ENCODE results near the gene XBP1.

XBP1 gene

DNA sequence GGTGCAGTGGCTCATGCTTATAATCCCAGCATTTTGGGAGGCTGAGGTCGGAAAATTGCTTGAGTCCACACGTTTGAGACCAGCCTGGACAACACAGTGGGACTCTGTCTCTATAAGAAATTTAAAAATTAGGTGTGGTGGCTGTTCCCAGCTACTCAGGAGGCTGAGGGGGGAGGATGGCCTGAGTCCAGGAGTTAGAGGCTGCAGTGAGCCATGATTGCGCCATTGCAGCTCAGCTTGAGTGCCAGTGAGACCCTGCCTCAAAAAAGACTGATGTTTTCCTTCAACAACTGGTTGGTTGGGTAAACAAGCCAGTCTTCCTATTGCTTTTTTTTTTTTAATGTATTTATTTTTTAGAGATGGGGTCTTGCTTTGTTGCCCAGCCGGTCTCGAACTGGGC, 9.2 kb downstream of the XBP1 start:
- WGBS, 2 experiments (ENCODE audit: insufficient coverage in 2 of 2), result 93 to 97% methylated on average over 3 of the region's 5 CpGs
- Histone ChIP-seq H3K4me1 (ENCODE audit: control insufficient read depth, insufficient read depth, low read length, poor library complexity, severe bottlenecking) (no peaks in the 10 kb centered on the region), H3K36me3 (ENCODE audit: control insufficient read depth, insufficient read depth, low read length) (peaks cover 51% of the 10 kb centered on the region)

DNA sequence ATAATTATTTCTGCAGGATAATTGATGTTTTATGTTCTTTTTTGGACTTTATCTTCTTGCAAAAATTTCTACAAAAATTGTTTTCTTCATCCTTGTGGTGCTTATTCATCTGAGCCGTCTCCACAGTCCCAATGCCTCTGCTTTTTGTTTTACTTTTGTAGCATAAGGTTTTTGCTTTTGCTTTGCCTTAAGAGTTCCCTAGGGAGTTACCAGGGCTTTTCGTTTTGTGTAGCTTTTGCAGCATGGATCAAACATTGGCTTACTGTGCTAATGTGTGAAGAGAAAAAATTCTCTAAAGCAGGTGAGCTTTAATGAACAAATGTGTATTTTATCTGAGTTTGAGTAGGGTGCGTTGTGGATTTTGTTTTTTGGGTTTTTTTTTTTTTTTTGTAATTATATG, 11.8 kb downstream of the XBP1 start:
- 100% methylated on average over 1 of the region's 3 CpGs for WGBS, 2 experiments (ENCODE audit: insufficient coverage in 2 of 2)
- no peak overlapping the region for H3K27ac ChIP-seq (ENCODE audit: low read depth, low read length, severe bottlenecking)

More for the DNA sequence above, 9.2 kb downstream of the XBP1 start:
- Histone ChIP-seq H3K27ac (ENCODE audit: low read depth, low read length, severe bottlenecking) (no peak overlapping the region), H3K4me3 (ENCODE audit: extremely low read depth, insufficient read depth, low read length, poor library complexity, severe bottlenecking) (no peak overlapping the region), H3K9me3 (ENCODE audit: control insufficient read depth, low read length) (no peaks in the 10 kb centered on the region)

GRCh38 chr22:28783786-28784671, 16.3 kb downstream of the XBP1 start:
- Histone ChIP-seq H3K9me3 (ENCODE audit: control insufficient read depth, low read length) (no peaks in the 10 kb centered on the region), H3K36me3 (ENCODE audit: control insufficient read depth, insufficient read depth, low read length) (peaks cover 87% of the 10 kb centered on the region), H3K4me1 (ENCODE audit: control insufficient read depth, insufficient read depth, low read length, poor library complexity, severe bottlenecking) (no peaks in the 10 kb centered on the region), H3K4me3 (ENCODE audit: extremely low read depth, insufficient read depth, low read length, poor library complexity, severe bottlenecking) (no peak overlapping the region), H3K27ac (ENCODE audit: low read depth, low read length, severe bottlenecking) (peak overlapping the region; percentile 70)
- 94 to 95% methylated on average over 2 to 4 of the region's 4 CpGs for WGBS, 2 experiments (ENCODE audit: insufficient coverage in 2 of 2)

More for the DNA sequence above, 11.8 kb downstream of the XBP1 start:
- H3K4me1 ChIP-seq (ENCODE audit: control insufficient read depth, insufficient read depth, low read length, poor library complexity, severe bottlenecking), result no peaks in the 10 kb centered on the region
- no peaks in the 10 kb centered on the region for H3K9me3 ChIP-seq (ENCODE audit: control insufficient read depth, low read length)
- peaks cover 47% of the 10 kb centered on the region for H3K36me3 ChIP-seq (ENCODE audit: control insufficient read depth, insufficient read depth, low read length)
- no peak overlapping the region for H3K4me3 ChIP-seq (ENCODE audit: extremely low read depth, insufficient read depth, low read length, poor library complexity, severe bottlenecking)

DNA sequence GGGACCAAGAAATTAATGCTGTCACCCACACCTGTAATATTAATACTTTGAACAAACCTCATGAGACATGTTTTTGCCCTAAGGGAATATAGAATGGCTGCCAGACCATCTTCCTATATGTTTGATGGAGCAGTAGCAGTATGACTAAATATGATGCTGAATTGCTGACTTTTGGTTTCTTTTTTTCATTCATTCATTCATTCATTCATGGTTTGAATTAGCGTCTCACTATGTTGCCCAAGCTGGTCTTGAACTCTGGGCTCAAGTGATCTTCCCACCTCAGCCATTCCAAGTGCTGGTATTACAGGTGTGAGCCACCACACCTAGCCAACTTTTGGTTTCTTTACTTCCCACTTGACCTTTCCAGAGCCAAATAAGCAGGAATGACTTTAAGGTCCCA, 20.1 kb downstream of the XBP1 start:
- Histone ChIP-seq H3K4me1 (ENCODE audit: control insufficient read depth, insufficient read depth, low read length, poor library complexity, severe bottlenecking) (no peaks in the 10 kb centered on the region), H3K27ac (ENCODE audit: low read depth, low read length, severe bottlenecking) (no peak overlapping the region), H3K4me3 (ENCODE audit: extremely low read depth, insufficient read depth, low read length, poor library complexity, severe bottlenecking) (no peak overlapping the region), H3K36me3 (ENCODE audit: control insufficient read depth, insufficient read depth, low read length) (peaks cover 90% of the 10 kb centered on the region), H3K9me3 (ENCODE audit: control insufficient read depth, low read length) (no peaks in the 10 kb centered on the region)
- 80 to 100% methylated on average over 1 of the region's 1 CpG for WGBS, 2 experiments (ENCODE audit: insufficient coverage in 2 of 2)

- no peaks in the 10 kb centered on the region for H3K4me1 ChIP-seq (ENCODE audit: control insufficient read depth, insufficient read depth, low read length, poor library complexity, severe bottlenecking)
- 87 to 100% methylated on average over 4 of the region's 5 CpGs for WGBS, 2 experiments (ENCODE audit: insufficient coverage in 2 of 2)
- H3K27ac ChIP-seq (ENCODE audit: low read depth, low read length, severe bottlenecking), result no peak overlapping the region
- peaks cover 93% of the 10 kb centered on the region for H3K36me3 ChIP-seq (ENCODE audit: control insufficient read depth, insufficient read depth, low read length)
- no peak overlapping the region for H3K4me3 ChIP-seq (ENCODE audit: extremely low read depth, insufficient read depth, low read length, poor library complexity, severe bottlenecking)
- H3K9me3 ChIP-seq (ENCODE audit: control insufficient read depth, low read length), result no peaks in the 10 kb centered on the region
Measured at GRCh38 chr22:28779833-28780232, 20.5 kb downstream of the XBP1 start.

DNA sequence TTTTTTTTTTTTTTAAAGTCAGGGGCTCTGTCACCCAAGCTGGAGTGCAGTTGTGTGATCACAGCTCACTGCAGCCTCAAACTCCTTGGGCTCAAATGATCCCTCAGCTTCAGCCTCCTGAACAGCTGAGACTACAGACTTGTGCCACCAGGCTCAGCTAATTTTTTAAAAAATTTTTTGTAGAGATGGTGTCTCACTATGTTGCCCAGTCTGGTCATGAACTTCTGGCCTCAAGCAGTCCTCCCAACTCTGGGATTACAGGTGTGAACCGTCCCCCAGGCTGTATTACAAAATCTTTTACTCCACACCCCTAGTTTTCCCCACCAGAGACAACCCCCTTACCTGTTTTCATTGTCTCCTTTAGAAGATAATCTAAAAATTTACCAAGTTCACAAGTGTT, 26.0 kb downstream of the XBP1 start:
- Histone ChIP-seq H3K4me3 (ENCODE audit: extremely low read depth, insufficient read depth, low read length, poor library complexity, severe bottlenecking) (peak overlapping the region; percentile 61), H3K9me3 (ENCODE audit: control insufficient read depth, low read length) (no peaks in the 10 kb centered on the region), H3K36me3 (ENCODE audit: control insufficient read depth, insufficient read depth, low read length) (peaks cover 56% of the 10 kb centered on the region), H3K4me1 (ENCODE audit: control insufficient read depth, insufficient read depth, low read length, poor library complexity, severe bottlenecking) (no peaks in the 10 kb centered on the region), H3K27ac (ENCODE audit: low read depth, low read length, severe bottlenecking) (no peak overlapping the region)
- 100% methylated on average over 1 of the region's 1 CpG for WGBS, 2 experiments (ENCODE audit: insufficient coverage in 2 of 2)

GRCh38 chr22:28773461-28773867, 26.9 kb downstream of the XBP1 start:
- Histone ChIP-seq H3K9me3 (ENCODE audit: control insufficient read depth, low read length) (no peaks in the 10 kb centered on the region), H3K36me3 (ENCODE audit: control insufficient read depth, insufficient read depth, low read length) (peaks cover 47% of the 10 kb centered on the region), H3K27ac (ENCODE audit: low read depth, low read length, severe bottlenecking) (peak overlapping the region; percentile 99), H3K4me1 (ENCODE audit: control insufficient read depth, insufficient read depth, low read length, poor library complexity, severe bottlenecking) (no peaks in the 10 kb centered on the region), H3K4me3 (ENCODE audit: extremely low read depth, insufficient read depth, low read length, poor library complexity, severe bottlenecking) (peak overlapping the region; percentile 61)
- 44 to 46% methylated on average over 4 of the region's 10 CpGs for WGBS, 2 experiments (ENCODE audit: insufficient coverage in 2 of 2)

GRCh38 chr22:28772633-28773460, 27.5 kb downstream of the XBP1 start, which contains the start of gene CCDC117:
TSS of gene CCDC117 (plus strand) at chr22:28772695. CDS start at chr22:28772850, 155 bp downstream.
- Histone ChIP-seq H3K4me3 (ENCODE audit: extremely low read depth, insufficient read depth, low read length, poor library complexity, severe bottlenecking) (peak within 1 kb of the TSS; percentile 61), H3K4me1 (ENCODE audit: control insufficient read depth, insufficient read depth, low read length, poor library complexity, severe bottlenecking) (no peaks in the 10 kb centered on the region), H3K36me3 (ENCODE audit: control insufficient read depth, insufficient read depth, low read length) (peaks cover 41% of the 10 kb centered on the region), H3K27ac (ENCODE audit: low read depth, low read length, severe bottlenecking) (peak within 1 kb of the TSS; percentile 99), H3K9me3 (ENCODE audit: control insufficient read depth, low read length) (no peaks in the 10 kb centered on the region)
- 0% methylated on average over 75 to 77 of the region's 92 CpGs for WGBS, 2 experiments (ENCODE audit: insufficient coverage in 2 of 2)

DNA sequence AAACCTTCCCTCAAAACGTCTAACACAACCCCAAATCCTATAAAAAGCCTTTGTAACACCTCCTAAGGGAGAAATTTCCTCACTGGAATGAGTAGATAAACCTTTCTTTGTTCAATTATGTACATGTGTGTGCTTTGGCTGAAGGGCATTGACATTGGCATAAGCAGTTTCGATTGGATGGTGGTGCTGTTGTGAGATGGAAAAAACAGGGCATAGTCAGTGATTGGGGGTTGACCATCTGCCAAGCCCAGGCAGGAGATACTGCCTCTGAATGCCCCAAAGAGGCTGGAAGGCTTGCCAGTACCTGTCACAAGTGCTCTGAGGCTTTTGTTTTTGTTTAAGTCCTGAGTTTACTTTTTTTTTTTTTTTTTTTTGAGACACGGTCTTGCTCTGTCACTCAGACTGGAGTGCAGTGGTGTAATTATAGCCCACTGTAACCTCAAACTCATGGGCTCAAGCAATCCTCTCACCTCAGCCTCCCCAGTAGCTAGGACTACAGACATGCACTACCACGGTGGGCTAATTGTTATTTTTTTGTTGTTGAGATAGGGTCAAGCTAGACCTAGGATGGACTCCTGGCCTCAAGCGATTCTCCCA, 29.1 kb downstream of the XBP1 start:
- Histone ChIP-seq H3K27ac (ENCODE audit: low read depth, low read length, severe bottlenecking) (no peak overlapping the region), H3K36me3 (ENCODE audit: control insufficient read depth, insufficient read depth, low read length) (peaks cover 25% of the 10 kb centered on the region), H3K4me1 (ENCODE audit: control insufficient read depth, insufficient read depth, low read length, poor library complexity, severe bottlenecking) (no peaks in the 10 kb centered on the region), H3K4me3 (ENCODE audit: extremely low read depth, insufficient read depth, low read length, poor library complexity, severe bottlenecking) (no peak overlapping the region), H3K9me3 (ENCODE audit: control insufficient read depth, low read length) (no peaks in the 10 kb centered on the region)
- WGBS, 2 experiments (ENCODE audit: insufficient coverage in 2 of 2), result 100% methylated on average over 1 to 2 of the region's 5 CpGs

DNA sequence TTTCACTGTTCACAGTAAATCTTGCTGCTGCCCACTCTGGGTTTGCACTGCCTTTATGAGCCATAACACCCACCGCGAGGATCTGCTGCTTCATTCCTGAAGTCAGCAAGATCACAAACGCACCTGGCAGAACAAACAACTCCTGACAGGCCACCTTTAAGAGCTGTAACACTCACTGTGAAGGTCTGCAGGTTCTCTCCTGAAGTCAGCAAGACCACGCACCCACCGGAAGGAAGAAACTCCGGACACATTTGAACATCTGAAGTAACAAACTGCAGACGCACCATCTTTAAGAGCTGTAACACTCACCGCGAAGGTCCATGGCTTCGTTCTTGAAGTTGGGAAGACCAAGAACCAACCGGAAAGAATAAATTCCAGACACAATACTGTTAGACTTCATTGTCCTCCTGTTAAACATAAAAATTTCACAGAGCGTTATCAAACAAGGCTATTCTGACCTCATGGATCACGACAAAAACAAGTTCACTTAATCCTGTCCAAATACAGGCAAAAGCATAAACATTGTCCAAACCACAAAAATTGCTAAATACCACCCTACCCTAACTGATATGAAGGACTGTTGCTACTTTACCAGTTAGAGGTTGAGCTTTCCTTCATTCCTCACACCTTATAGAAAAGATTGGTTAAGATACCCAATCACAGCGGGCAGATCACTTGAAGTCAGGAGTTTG, 30.8 kb downstream of the XBP1 start:
- Histone ChIP-seq H3K9me3 (ENCODE audit: control insufficient read depth, low read length) (no peaks in the 10 kb centered on the region), H3K4me1 (ENCODE audit: control insufficient read depth, insufficient read depth, low read length, poor library complexity, severe bottlenecking) (no peaks in the 10 kb centered on the region), H3K27ac (ENCODE audit: low read depth, low read length, severe bottlenecking) (no peak overlapping the region), H3K4me3 (ENCODE audit: extremely low read depth, insufficient read depth, low read length, poor library complexity, severe bottlenecking) (no peak overlapping the region), H3K36me3 (ENCODE audit: control insufficient read depth, insufficient read depth, low read length) (peaks cover 8% of the 10 kb centered on the region)
- WGBS, 2 experiments (ENCODE audit: insufficient coverage in 2 of 2), result 90 to 95% methylated on average over 12 to 13 of the region's 14 CpGs
